Measurements from ENCODE around the gene TENM4. TPM values are rescaled to one million over a fixed set of nuclear protein-coding genes. Genes with fewer than 3 reads are reported as not detected.
A peak's percentile ranks its signal among the peaks of the same experiment; 100 is the strongest.

Gene TENM4
- total and polyA plus RNA-seq, 2 of the 8 experiments (the other 6 are each of a cell fraction or from before 2014, with no cell fraction given): 3.5 to 7.2 TPM

DNA sequence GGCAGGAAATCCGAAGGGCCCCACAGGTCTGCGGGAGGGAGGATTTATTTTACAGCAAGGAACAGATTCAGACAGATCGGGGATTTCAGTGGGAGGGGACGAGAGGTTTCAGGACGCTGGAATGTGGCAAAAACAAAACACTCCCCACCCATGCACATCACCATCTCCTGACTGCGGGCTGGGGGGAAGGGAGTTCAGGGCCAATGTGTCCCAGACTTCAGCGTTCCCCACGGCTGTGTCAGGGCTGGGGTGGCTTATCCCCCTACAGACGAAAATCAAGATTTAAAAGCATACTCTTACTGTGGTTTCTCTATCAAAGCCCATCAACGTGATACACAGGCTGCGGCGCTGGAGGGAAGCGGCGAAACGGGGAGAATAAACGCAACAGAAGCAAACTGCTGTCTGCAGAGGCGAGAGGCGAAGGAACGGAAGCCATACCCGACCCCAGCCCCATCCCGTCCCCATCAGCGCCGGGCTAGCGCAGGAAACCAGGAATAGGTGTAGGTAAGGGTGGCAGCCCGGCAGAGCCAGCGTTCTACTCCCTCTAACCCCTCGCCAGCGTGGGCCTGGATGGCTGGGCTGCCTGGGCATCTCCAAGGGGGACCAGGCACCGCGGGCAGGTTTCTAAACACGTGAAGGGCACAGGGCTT, 2.7 kb downstream of the TENM4 start:
- H2BK20ac ChIP-seq (ENCODE audit: low read length): no peak overlapping the region
- 0 out of 4 replicates have a peak, but pooled peaks cover 0 to 2% of the 10 kb centered on the region in 2 experiments for H3K79me2 ChIP-seq (ENCODE audit: control insufficient read depth in 1 of 2, insufficient read depth in 2 of 2, low read length in 2 of 2)
- no peaks in the 10 kb centered on the region for H4K20me1 ChIP-seq (replicated peaks in 1 of 2; ENCODE audit: control insufficient read depth in 1 of 2, insufficient read depth in 2 of 2, low read length in 2 of 2)
- H2BK120ac ChIP-seq (replicated peaks; ENCODE audit: low read depth, low read length): no peak overlapping the region
- peaks cover 14 to 70% (median 61%) of the 10 kb centered on the region in 4 experiments for H3K27me3 ChIP-seq (replicated peaks in 1 of 4; ENCODE audit: control insufficient read depth in 3 of 4, extremely low read depth in 1 of 4, insufficient read depth in 3 of 4, low read length in 3 of 4)
- peak overlapping the region; percentile 91 for H3K18ac ChIP-seq (ENCODE audit: extremely low read depth, low read length)
- H4K8ac ChIP-seq (ENCODE audit: extremely low read depth, insufficient read depth, low read length): peak overlapping the region; percentile 62
- no peak overlapping the region for H2AK5ac ChIP-seq (ENCODE audit: low read depth, low read length)
- H3K4me1 ChIP-seq (replicated peaks in 1 of 4; ENCODE audit: control insufficient read depth in 3 of 4, insufficient read depth in 4 of 4, low read length in 3 of 4): peaks cover 7 to 19% (median 15%) of the 10 kb centered on the region in 4 experiments; a peak in 6 of 7 replicates
- no peak overlapping the region for H4K91ac ChIP-seq (replicated peaks; ENCODE audit: insufficient read length, low read length)
- H2BK15ac ChIP-seq (ENCODE audit: low read length): no peak overlapping the region
- peak overlapping the region; percentile 96 to 98 for H3K4me2 ChIP-seq (ENCODE audit: insufficient read depth in 1 of 2, low read depth in 2 of 2, low read length in 2 of 2)
- no peak overlapping the region for H3K23ac ChIP-seq (ENCODE audit: insufficient read length)
- DNase-seq (ENCODE audit: low read depth in 1 of 2, low spot score in 2 of 2): no peak
- FAIRE-seq: no peak
- no peak overlapping the region; the same call in 1 of the 2 replicates for H2BK5ac ChIP-seq (ENCODE audit: low read depth, low read length)
- no peaks in the 10 kb centered on the region for H3K9me3 ChIP-seq (ENCODE audit: insufficient read depth in 2 of 2, low read depth in 1 of 2, low read length in 1 of 2)
- peak overlapping the region; percentile 56 to 80 (median 63) for H3K4me3 ChIP-seq (ENCODE audit: extremely low read depth in 1 of 4, insufficient read depth in 2 of 4, low read depth in 3 of 4, low read length in 4 of 4)
- H2AFZ ChIP-seq (ENCODE audit: low read length): no peak overlapping the region
- H3K14ac ChIP-seq (ENCODE audit: insufficient read length): no peak overlapping the region
- POLR2A ChIA-PET (ENCODE audit: partially characterized antibody): interaction anchor here (0.9 to 1.0 kb wide), 2 partner anchors 26 to 225 kb away, joined by 3 to 6 read pairs; no protein-coding TSS in a partner anchor
- H3K23me2 ChIP-seq (ENCODE audit: low read depth, low read length): peaks cover 41% of the 10 kb centered on the region
- no peak overlapping the region for H4K5ac ChIP-seq (ENCODE audit: insufficient read length, low read depth, low read length)
- H3K36me3 ChIP-seq (ENCODE audit: control insufficient read depth in 2 of 4, insufficient read depth in 4 of 4, low read length in 3 of 4): no peaks in the 10 kb centered on the region
- H3K27ac ChIP-seq (ENCODE audit: low read depth, low read length): no peak overlapping the region
- CTCF ChIA-PET (ENCODE audit: partially characterized antibody): interaction anchor here (0.7 to 3.8 kb wide), 6 partner anchors 17 to 159 kb away, joined by 3 to 32 read pairs (median 5); no protein-coding TSS in a partner anchor
- WGBS, 2 experiments (ENCODE audit: extremely low coverage in 1 of 2, insufficient coverage in 1 of 2, insufficient read length in 1 of 2, insufficient replicate concordance in 2 of 2, low coverage in 1 of 2, low lambda C conversion rate in 2 of 2, missing lambda C conversion rate in 1 of 2): 2% methylated on average over 31 of the region's 31 CpGs; no CpG with 5 or more reads in 1 of the 2 experiments
- H3K79me1 ChIP-seq (ENCODE audit: low read depth, low read length): no peaks in the 10 kb centered on the region; the same call in none of the 2 replicates
- peak overlapping the region; percentile 22 to 62 (median 56); a peak in 5 of 7 replicates for H3K9ac ChIP-seq (replicated peaks in 1 of 4; ENCODE audit: extremely low read depth in 1 of 4, low read depth in 3 of 4, low read length in 3 of 4)
- no peak overlapping the region for H3K56ac ChIP-seq (replicated peaks; ENCODE audit: insufficient read length, low read depth, low read length)
- H3K4ac ChIP-seq (replicated peaks; ENCODE audit: insufficient read length, low read depth, low read length): no peak overlapping the region
- H2BK12ac ChIP-seq (ENCODE audit: low read depth, low read length): peak overlapping the region; percentile 40
- TF ChIP-seq CHD1 (IDR thresholded peaks at IDR 0.05; ENCODE audit: low read depth, low read length): no peak
- TF ChIP-seq SRF (IDR thresholded peaks at IDR 0.05; ENCODE audit: low read depth, low read length): no peak
- peak; percentile 63 for TF ChIP-seq EZH2 (IDR thresholded peaks at IDR 0.05; ENCODE audit: low read depth, low read length, severe bottlenecking)
- TF ChIP-seq TAF7 (optimal IDR thresholded peaks at IDR 0.05; ENCODE audit: borderline replicate concordance, low read depth, low read length): no peak
- no peak for TF ChIP-seq RFX5 (IDR thresholded peaks at IDR 0.05; ENCODE audit: borderline replicate concordance, low read depth, low read length)
- TF ChIP-seq, protein P1, sequence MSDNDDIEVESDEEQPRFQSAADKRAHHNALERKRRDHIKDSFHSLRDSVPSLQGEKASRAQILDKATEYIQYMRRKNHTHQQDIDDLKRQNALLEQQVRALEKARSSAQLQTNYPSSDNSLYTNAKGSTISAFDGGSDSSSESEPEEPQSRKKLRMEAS (IDR thresholded peaks at IDR 0.05): 0 out of 2 replicates have a peak, but pooled peaks have one; percentile 6
- 0 out of 2 replicates have a peak, but pooled peaks have one; percentile 45 for TF ChIP-seq TEAD4 (IDR thresholded peaks at IDR 0.05; ENCODE audit: low read depth, low read length)
- 0 out of 2 replicates have a peak, but pooled peaks have one; percentile 21 for TF ChIP-seq RBBP5 (IDR thresholded peaks at IDR 0.05; ENCODE audit: borderline replicate concordance, low read depth, low read length)
- peak; percentile 45 for TF ChIP-seq RNF2 (IDR thresholded peaks at IDR 0.05; ENCODE audit: borderline replicate concordance, low read depth, low read length, missing control alignments, poor library complexity, severe bottlenecking)
- TF ChIP-seq POLR2A (IDR thresholded peaks at IDR 0.05; ENCODE audit: control extremely low read depth in 1 of 2, low read depth in 2 of 2, low read length in 2 of 2): 0 out of 3 replicates have a peak, but pooled peaks of 1 of the 2 experiments have one; percentile 42
